GM19043 (cell line): ENCODE data around the gene MAP3K10.

ENCODE experiments used
- ATAC-seq: cut with Tn5 transposase; IDR thresholded peaks from one replicate; pipeline ENCODE4 v1.9.1; 2021; ENCODE audit warnings: low read depth; ENCODE audit not compliant: unreplicated experiment

The MAP3K10 gene

GRCh38 chr19:40232479-40232878 lies 41.3 kb downstream of the MAP3K10 start:
- no peak for ATAC-seq

GRCh38 chr19:40232949-40233810 lies 42.0 kb downstream of the MAP3K10 start:
- no peak for ATAC-seq

GRCh38 chr19:40233811-40234389 lies 42.7 kb downstream of the MAP3K10 start:
- ATAC-seq, result no peak

GRCh38 chr19:40234429-40235237 lies 43.4 kb downstream of the MAP3K10 start:
- ATAC-seq, result no peak

- no peak for ATAC-seq
Measured at GRCh38 chr19:40235238-40236025, 44.2 kb downstream of the MAP3K10 start.

GRCh38 chr19:40236026-40236355 lies 44.8 kb downstream of the MAP3K10 start:
- no peak for ATAC-seq

GRCh38 chr19:40236366-40236765 lies 45.1 kb downstream of the MAP3K10 start:
- ATAC-seq, result no peak

- ATAC-seq, result no peak
Measured at GRCh38 chr19:40237791-40238190, 46.6 kb downstream of the MAP3K10 start.

GRCh38 chr19:40238775-40239174 lies 47.5 kb downstream of the MAP3K10 start:
- no peak for ATAC-seq

- no peak for ATAC-seq
Measured at GRCh38 chr19:40239415-40240226, 48.4 kb downstream of the MAP3K10 start.

- no peak for ATAC-seq
Measured at GRCh38 chr19:40240332-40240731, 49.1 kb downstream of the MAP3K10 start.

GRCh38 chr19:40241125-40241808 lies 50.0 kb downstream of the MAP3K10 start:
- ATAC-seq, result no peak

- ATAC-seq, result no peak
Measured at GRCh38 chr19:40241809-40242384, 50.7 kb downstream of the MAP3K10 start.

GRCh38 chr19:40242480-40242879 lies 51.3 kb downstream of the MAP3K10 start:
- ATAC-seq, result no peak

- ATAC-seq, result no peak
Measured at GRCh38 chr19:40243181-40243580, 52.0 kb downstream of the MAP3K10 start.

- ATAC-seq, result no peak
Measured at GRCh38 chr19:40244579-40245317, 53.5 kb downstream of the MAP3K10 start.

- no peak for ATAC-seq
Measured at GRCh38 chr19:40245506-40246128, 54.4 kb downstream of the MAP3K10 start.
